ENCODE results near the gene CASS4.

GRCh38 chr20:56503916-56504315, 91.9 kb downstream of the CASS4 start:
- TF ChIP-seq CTCF (IDR thresholded peaks at IDR 0.05) (no peak), POLR2A (IDR thresholded peaks at IDR 0.05) (no peak)
